H1 (cell line): ENCODE results near the gene ASS1. TPM values are rescaled to one million over a fixed set of nuclear protein-coding genes. Genes with fewer than 3 reads are reported as not detected.

Experiments used
- CTCF ChIA-PET: fragments of 300-600 bp; sonication (Branson Sonifier 250); formaldehyde crosslinking; loops from one replicate; lab custom pipeline; 2021; ENCODE audit not compliant: partially characterized antibody; lab: Charles Lee
- POLR2A ChIA-PET: fragments of 300-600 bp; sonication (Branson Sonifier 250); formaldehyde crosslinking; loops from one replicate; lab custom pipeline; 2021; ENCODE audit warnings: inconsistent platforms; ENCODE audit not compliant: partially characterized antibody; lab: Charles Lee
- DNase-seq, 2 experiments: peaks; one replicate each; pipeline versions ENCODE4 v3.0.0 to v3.0.0-alpha.2; 2010 to 2022; ENCODE audit warnings: low spot score in 2 of 2, low read depth in 1 of 2, mixed read lengths in 1 of 2
- FAIRE-seq: peaks from 2 replicates; lab custom pipeline; 2011; peaks lifted over from hg19 to GRCh38; lab: Jason Lieb, UNC
- H2AFZ ChIP-seq: 2 replicates; pipeline ENCODE4 v1.8.1; 2012; ENCODE audit warnings: low read length, inconsistent platforms
- H2AK5ac ChIP-seq: 2 replicates; pipeline ENCODE4 v1.6.1; 2013; ENCODE audit warnings: low read depth, low read length
- H2BK120ac ChIP-seq: replicated peaks from 2 replicates; pipeline ENCODE3; 2013; ENCODE audit warnings: low read depth, low read length, inconsistent platforms
- H2BK12ac ChIP-seq: 2 replicates; pipeline ENCODE4 v1.6.1; 2013; ENCODE audit warnings: low read depth, low read length
- H2BK15ac ChIP-seq: 2 replicates; pipeline ENCODE4 v1.6.1; 2013; ENCODE audit warnings: low read length
- H2BK20ac ChIP-seq: 2 replicates; pipeline ENCODE4 v1.6.1; 2013; ENCODE audit warnings: low read length
- H2BK5ac ChIP-seq: 2 replicates; pipeline ENCODE4 v1.6.1; 2013; ENCODE audit warnings: low read depth, low read length
- H3K14ac ChIP-seq: 2 replicates; pipeline ENCODE4 v1.6.1; 2013; ENCODE audit warnings: inconsistent platforms; ENCODE audit not compliant: insufficient read length
- H3K18ac ChIP-seq: 2 replicates; pipeline ENCODE4 v1.6.1; 2013; ENCODE audit warnings: low read length; ENCODE audit errors: extremely low read depth
- H3K23ac ChIP-seq: 2 replicates; pipeline ENCODE4 v1.6.1; 2013; ENCODE audit warnings: inconsistent platforms; ENCODE audit not compliant: insufficient read length
- H3K23me2 ChIP-seq: 2 replicates; pipeline ENCODE4 v1.6.1; 2013; ENCODE audit warnings: low read depth, low read length
- H3K27ac ChIP-seq: 2 replicates; pipeline ENCODE4 v1.6.1; 2011; ENCODE audit warnings: low read depth, low read length, inconsistent platforms
- H3K27me3 ChIP-seq, 4 experiments: replicated peaks in 1 of 4; 1 replicate in 1 of 4; 2 replicates in 3 of 4; pipeline versions ENCODE4 v1.6.1 to v1.8.1; 2011 to 2013; ENCODE audit warnings: low read length in 3 of 4, mild to moderate bottlenecking in 3 of 4, inconsistent platforms in 2 of 4, mixed read lengths in 2 of 4, moderate library complexity in 1 of 4; ENCODE audit not compliant: control insufficient read depth in 3 of 4, insufficient read depth in 3 of 4; ENCODE audit errors: extremely low read depth in 1 of 4
- H3K36me3 ChIP-seq, 4 experiments: 2 replicates each; pipeline versions ENCODE4 v1.6.1 to v1.8.1; 2011 to 2013; ENCODE audit warnings: mild to moderate bottlenecking in 4 of 4, low read length in 3 of 4, moderate library complexity in 2 of 4, control low read depth in 1 of 4, inconsistent platforms in 1 of 4; ENCODE audit not compliant: insufficient read depth in 4 of 4, control insufficient read depth in 2 of 4
- H3K4ac ChIP-seq: replicated peaks from 2 replicates; pipeline ENCODE3; 2013; ENCODE audit warnings: low read length, low read depth, mixed read lengths, inconsistent platforms; ENCODE audit not compliant: insufficient read length
- H3K4me1 ChIP-seq, 4 experiments: replicated peaks in 1 of 4; 1 replicate in 1 of 4; 2 replicates in 3 of 4; pipeline versions ENCODE4 v1.6.1 to v1.8.1; 2011 to 2013; ENCODE audit warnings: low read length in 3 of 4, inconsistent platforms in 2 of 4, mixed read lengths in 1 of 4; ENCODE audit not compliant: insufficient read depth in 4 of 4, control insufficient read depth in 3 of 4
- H3K4me2 ChIP-seq, 2 experiments: 2 replicates each; pipeline versions ENCODE4 v1.6.1 to v1.8.1; 2011 to 2013; ENCODE audit warnings: low read depth in 2 of 2, low read length in 2 of 2, control low read depth in 1 of 2, inconsistent platforms in 1 of 2, mild to moderate bottlenecking in 1 of 2; ENCODE audit not compliant: insufficient read depth in 1 of 2
- H3K4me3 ChIP-seq, 4 experiments: fragments of 200-600, 300-600 bp in 1 of 4; sonication (generic), shearing (Covaris generic), sonication (Bioruptor Twin) in 1 of 4; 2 replicates each; pipeline versions ENCODE4 v1.5.1 to v1.8.1; 2011 to 2016; ENCODE audit warnings: low read length in 4 of 4, low read depth in 3 of 4, control low read depth in 2 of 4, inconsistent platforms in 2 of 4, mild to moderate bottlenecking in 2 of 4, mixed read lengths in 1 of 4, moderate library complexity in 1 of 4; ENCODE audit not compliant: insufficient read depth in 2 of 4; ENCODE audit errors: extremely low read depth in 1 of 4
- H3K56ac ChIP-seq: replicated peaks from 2 replicates; pipeline ENCODE3; 2013; ENCODE audit warnings: low read depth, mild to moderate bottlenecking, mixed read lengths, low read length, inconsistent platforms; ENCODE audit not compliant: insufficient read length
- H3K79me1 ChIP-seq: 2 replicates; pipeline ENCODE4 v1.6.1; 2013; ENCODE audit warnings: low read depth, low read length, control low read depth
- H3K79me2 ChIP-seq, 2 experiments: 2 replicates each; pipeline versions ENCODE4 v1.6.1 to v1.8.1; 2012 to 2013; ENCODE audit warnings: low read length in 2 of 2, mild to moderate bottlenecking in 2 of 2, inconsistent platforms in 1 of 2; ENCODE audit not compliant: insufficient read depth in 2 of 2, control insufficient read depth in 1 of 2
- H3K9ac ChIP-seq, 4 experiments: replicated peaks in 1 of 4; 1 replicate in 1 of 4; 2 replicates in 3 of 4; pipeline versions ENCODE4 v1.6.1 to v1.8.1; 2011 to 2013; ENCODE audit warnings: low read depth in 3 of 4, low read length in 3 of 4, control low read depth in 2 of 4, mild to moderate bottlenecking in 2 of 4, moderate library complexity in 2 of 4, inconsistent platforms in 1 of 4; ENCODE audit errors: extremely low read depth in 1 of 4
- H3K9me3 ChIP-seq, 2 experiments: 2 replicates each; pipeline versions ENCODE4 v1.6.1 to v1.8.1; 2012 to 2013; ENCODE audit warnings: mild to moderate bottlenecking in 2 of 2, moderate library complexity in 2 of 2, control low read depth in 1 of 2, inconsistent platforms in 1 of 2, low read depth in 1 of 2, low read length in 1 of 2, mixed read lengths in 1 of 2; ENCODE audit not compliant: insufficient read depth in 2 of 2
- H4K20me1 ChIP-seq, 2 experiments: replicated peaks in 1 of 2; 2 replicates each; pipeline versions ENCODE3 to v1.8.1; 2011 to 2013; ENCODE audit warnings: inconsistent platforms in 2 of 2, low read length in 2 of 2, mild to moderate bottlenecking in 1 of 2; ENCODE audit not compliant: insufficient read depth in 2 of 2, control insufficient read depth in 1 of 2
- H4K5ac ChIP-seq: 2 replicates; pipeline ENCODE4 v1.6.1; 2013; ENCODE audit warnings: low read length, low read depth, mixed read lengths, inconsistent platforms; ENCODE audit not compliant: insufficient read length
- H4K8ac ChIP-seq: 2 replicates; pipeline ENCODE4 v1.8.0; 2013; ENCODE audit warnings: mild to moderate bottlenecking, moderate library complexity, low read length, inconsistent platforms; ENCODE audit not compliant: insufficient read depth; ENCODE audit errors: extremely low read depth
- H4K91ac ChIP-seq: replicated peaks from 2 replicates; pipeline ENCODE3; 2013; ENCODE audit warnings: low read length, mixed read lengths, inconsistent platforms; ENCODE audit not compliant: insufficient read length
- CBX8 ChIP-seq: fragments of 300-800, 300-1000 bp; sonication (generic); IDR thresholded peaks from 2 replicates; pipeline ENCODE4 v1.7.1; 2016; ENCODE audit warnings: low read depth, low read length, borderline replicate concordance
- EGR1 ChIP-seq: IDR thresholded peaks from 2 replicates; pipeline ENCODE4 v1.6.1; 2011; ENCODE audit warnings: low read depth, low read length, borderline replicate concordance
- JUND ChIP-seq: IDR thresholded peaks from 2 replicates; pipeline ENCODE4 v1.6.1; 2011; ENCODE audit warnings: mild to moderate bottlenecking, improper control_type of control experiment, low read length
- POLR2AphosphoS5 ChIP-seq: IDR thresholded peaks from 2 replicates; pipeline ENCODE4 v1.6.1; 2011; ENCODE audit warnings: low read depth, low read length
- POU5F1 ChIP-seq: IDR thresholded peaks from 2 replicates; pipeline ENCODE4 v1.6.1; 2011; ENCODE audit warnings: low read depth, mild to moderate bottlenecking, low read length, moderate library complexity
- RXRA ChIP-seq: IDR thresholded peaks from 2 replicates; pipeline ENCODE4 v1.6.1; 2011; ENCODE audit warnings: low read depth, mild to moderate bottlenecking, low read length, moderate library complexity; ENCODE audit not compliant: insufficient read depth
- TBP ChIP-seq: IDR thresholded peaks from 2 replicates; pipeline ENCODE4 v1.6.1; 2011; ENCODE audit warnings: low read depth, low read length, improper control_type of control experiment
- ZNF274 ChIP-seq: IDR thresholded peaks from 2 replicates; pipeline ENCODE4 v1.7.0; 2012; ENCODE audit warnings: low read length, borderline replicate concordance; ENCODE audit errors: extremely low read depth
- WGBS, 2 experiments: shearing (Covaris generic) in 1 of 2; methylation state at CpG; one replicate each; pipeline versions ENCODE4 v1.1.6 to v1.1.7; 2013 to 2015; ENCODE audit warnings: low lambda C conversion rate in 2 of 2, mixed read lengths in 2 of 2, inconsistent platforms in 1 of 2, low coverage in 1 of 2, missing lambda C conversion rate in 1 of 2; ENCODE audit not compliant: insufficient replicate concordance in 2 of 2, insufficient coverage in 1 of 2, insufficient read length in 1 of 2; ENCODE audit errors: extremely low coverage in 1 of 2, missing lambda C conversion rate in 1 of 2; 5-methylcytosine and 5-hydroxymethylcytosine counted together
- polyA plus RNA-seq, 7 experiments: library from polyadenylated mRNA; depleted of rRNA in 3 of 7; stranded (reverse) in 5 of 7; unstranded in 2 of 7; fragments of >200 nt in 5 of 7; fragments of 200-250 nt in 2 of 7; gene quantifications; 1 replicate in 5 of 7; 2 replicates in 1 of 7; 4 replicates in 1 of 7; pipeline versions ENCODE4 v1.2.1 to v1.2.3, GENCODE V29; 2011 to 2013; ENCODE audit warnings: missing spikeins in 2 of 7, mixed read lengths in 2 of 7
- total RNA-seq: library from RNA; stranded (reverse); fragmentation: NEBNext Ultra II Directional; extraction: Animal tissue kit (Norgen Biotek cat#: 25700); gene quantifications from 2 replicates; pipeline ENCODE4 v1.2.1, GENCODE V29; 2021

Gene ASS1
- total and polyA plus RNA-seq, 2 of the 8 experiments (the other 6 are each of a cell fraction or from before 2014, with no cell fraction given), result 108 to 296 TPM

GRCh38 chr9:130454812-130455325, 10.1 kb downstream of the ASS1 start:
- H4K8ac ChIP-seq, result no peak overlapping the region
- H3K36me3 ChIP-seq, result peaks cover 0 to 13% (median 0%) of the 10 kb centered on the region in 4 experiments; a peak in 5 of 8 replicates
- H3K4me1 ChIP-seq, result peaks cover 0 to 17% (median 12%) of the 10 kb centered on the region in 4 experiments; a peak in 5 of 7 replicates
- H3K4ac ChIP-seq, result no peak overlapping the region
- no peak overlapping the region for H4K5ac ChIP-seq
- H4K20me1 ChIP-seq, result peaks cover 2 to 23% of the 10 kb centered on the region in 2 experiments
- no peak overlapping the region for H2BK5ac ChIP-seq
- no peak overlapping the region for H3K18ac ChIP-seq
- H3K9ac ChIP-seq, result no peak overlapping the region
- no peak overlapping the region for H2BK120ac ChIP-seq
- no peaks in the 10 kb centered on the region for H3K9me3 ChIP-seq
- peaks cover 0 to 6% of the 10 kb centered on the region in 2 experiments; a peak in 1 of 4 replicates for H3K79me2 ChIP-seq
- DNase-seq, result no peak
- H3K4me2 ChIP-seq, result no peak overlapping the region
- H3K27me3 ChIP-seq, result no peaks in the 10 kb centered on the region
- H3K4me3 ChIP-seq, result no peak overlapping the region
- no peak overlapping the region for H3K14ac ChIP-seq
- H2AFZ ChIP-seq, result no peak overlapping the region
- POLR2A ChIA-PET, result interaction anchor here (1.5 kb wide), 2 partner anchors 8 to 9 kb away, joined by 3 to 7 read pairs; no protein-coding TSS in a partner anchor
- no peak overlapping the region for H3K27ac ChIP-seq
- peak overlapping the region; percentile 70 for H3K56ac ChIP-seq
- FAIRE-seq, result no peak
- CTCF ChIA-PET, result interaction anchor here (0.7 to 1.3 kb wide), 2 partner anchors 207 to 590 kb away, joined by 3 to 4 read pairs; no protein-coding TSS in a partner anchor
- no peak overlapping the region for H2AK5ac ChIP-seq
- H2BK12ac ChIP-seq, result no peak overlapping the region
- H2BK15ac ChIP-seq, result no peak overlapping the region
- no peak overlapping the region for H2BK20ac ChIP-seq
- WGBS, 2 experiments, result 59 to 96% methylated on average over 3 of the region's 3 CpGs
- H4K91ac ChIP-seq, result no peak overlapping the region
- no peak overlapping the region for H3K23ac ChIP-seq
- peaks cover 2% of the 10 kb centered on the region for H3K79me1 ChIP-seq
- H3K23me2 ChIP-seq, result peaks cover 8% of the 10 kb centered on the region; the same call in 1 of the 2 replicates
- no peak for TF ChIP-seq JUND
- no peak for TF ChIP-seq RXRA
- TF ChIP-seq EGR1, result no peak
- no peak for TF ChIP-seq TBP
- no peak for TF ChIP-seq POLR2AphosphoS5
- no peak for TF ChIP-seq CBX8
- no peak for TF ChIP-seq POU5F1
- no peak for TF ChIP-seq ZNF274
